Measurements from ENCODE around the gene GPD1L. TPM values are rescaled to one million over a fixed set of nuclear protein-coding genes. Genes with fewer than 3 reads are reported as not detected.

Gene GPD1L
- total and polyA plus RNA-seq, 10 of the 15 experiments (the other 5 are each of a cell fraction or from before 2014, with no cell fraction given): 0.77 to 4.8 (median 3.9) TPM

DNA sequence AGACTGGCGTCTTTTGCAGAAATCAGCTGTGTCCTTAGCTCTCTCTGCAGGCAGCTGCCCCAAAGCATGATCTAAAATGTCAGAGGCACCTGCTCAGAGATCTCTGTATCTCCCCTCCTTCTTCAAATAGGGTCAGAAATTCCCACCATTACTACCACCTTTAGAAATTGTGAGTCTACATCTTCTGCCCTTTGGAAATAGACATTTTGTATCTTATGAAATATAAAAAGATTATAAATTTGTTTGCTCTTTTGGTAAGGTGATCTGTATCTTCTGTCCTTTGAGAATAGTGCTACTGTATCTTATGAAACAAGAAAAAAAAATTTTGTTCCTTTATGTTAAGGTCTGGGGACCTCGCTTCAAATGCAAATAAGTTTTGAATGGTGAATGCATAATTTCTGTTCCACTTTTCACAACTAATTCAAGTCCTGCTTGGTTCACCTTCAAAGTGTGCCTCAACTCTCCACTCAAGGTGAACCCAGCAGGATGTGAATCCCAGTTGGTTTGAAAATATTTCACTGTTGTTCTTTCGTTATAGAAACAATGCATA is 28.3 kb upstream of the GPD1L start:
- ChIA-PET RAD21 (ENCODE audit: unreplicated experiment) (no interaction called here), SMC1A (ENCODE audit: uncharacterized antibody, unreplicated experiment) (interaction anchor here (0.7 kb wide), 1 partner anchor 1060 kb away, joined by 3 read pairs; no protein-coding TSS in a partner anchor), CTCF (no interaction called here), POLR2A (no interaction called here)
- intact Hi-C loops (cut with micrococcal nuclease; ENCODE audit: unreplicated experiment): no loop called here
- no TSS peak for BruUV-seq (replicated peaks)
- ATAC-seq (no peak), FAIRE-seq (no peak), DNase-seq (ENCODE audit: low read depth, low spot score) (no peak)
- Histone ChIP-seq H3K4me3 (no peak overlapping the region), H3K27me3 (replicated peaks in 1 of 2; ENCODE audit: control insufficient read depth in 2 of 2, insufficient read depth in 2 of 2, low read length in 1 of 2) (no peaks in the 10 kb centered on the region), H4K20me1 (ENCODE audit: control insufficient read depth, insufficient read depth) (no peaks in the 10 kb centered on the region), H2AFZ (ENCODE audit: control insufficient read depth, low read depth, low read length) (no peak overlapping the region), H3K36me3 (ENCODE audit: control insufficient read depth in 2 of 2, insufficient read depth in 2 of 2, low read length in 1 of 2) (no peaks in the 10 kb centered on the region), H3K4me2 (ENCODE audit: control insufficient read depth, insufficient read depth) (no peak overlapping the region), H3K79me2 (ENCODE audit: control insufficient read depth, insufficient read depth, low read length) (no peaks in the 10 kb centered on the region), H3K27ac (ENCODE audit: control insufficient read depth, insufficient read depth) (no peak overlapping the region), H3K9ac (ENCODE audit: control insufficient read depth, insufficient read depth, low read length) (no peak overlapping the region), H3K4me1 (ENCODE audit: control insufficient read depth, insufficient read depth, low read length) (no peaks in the 10 kb centered on the region), H3K9me3 (replicated peaks; ENCODE audit: control insufficient read depth, insufficient read depth, low read length) (no peaks in the 10 kb centered on the region)
- TF ChIP-seq WRNIP1 (IDR thresholded peaks at IDR 0.05; ENCODE audit: borderline replicate concordance, low read depth, low read length): no peak
- no peak for TF ChIP-seq SPI1 (IDR thresholded peaks at IDR 0.05; ENCODE audit: borderline replicate concordance, insufficient read depth, low read depth, low read length)
- no peak for TF ChIP-seq SUZ12 (IDR thresholded peaks at IDR 0.05; ENCODE audit: unreplicated experiment)
- TF ChIP-seq, protein P1, sequence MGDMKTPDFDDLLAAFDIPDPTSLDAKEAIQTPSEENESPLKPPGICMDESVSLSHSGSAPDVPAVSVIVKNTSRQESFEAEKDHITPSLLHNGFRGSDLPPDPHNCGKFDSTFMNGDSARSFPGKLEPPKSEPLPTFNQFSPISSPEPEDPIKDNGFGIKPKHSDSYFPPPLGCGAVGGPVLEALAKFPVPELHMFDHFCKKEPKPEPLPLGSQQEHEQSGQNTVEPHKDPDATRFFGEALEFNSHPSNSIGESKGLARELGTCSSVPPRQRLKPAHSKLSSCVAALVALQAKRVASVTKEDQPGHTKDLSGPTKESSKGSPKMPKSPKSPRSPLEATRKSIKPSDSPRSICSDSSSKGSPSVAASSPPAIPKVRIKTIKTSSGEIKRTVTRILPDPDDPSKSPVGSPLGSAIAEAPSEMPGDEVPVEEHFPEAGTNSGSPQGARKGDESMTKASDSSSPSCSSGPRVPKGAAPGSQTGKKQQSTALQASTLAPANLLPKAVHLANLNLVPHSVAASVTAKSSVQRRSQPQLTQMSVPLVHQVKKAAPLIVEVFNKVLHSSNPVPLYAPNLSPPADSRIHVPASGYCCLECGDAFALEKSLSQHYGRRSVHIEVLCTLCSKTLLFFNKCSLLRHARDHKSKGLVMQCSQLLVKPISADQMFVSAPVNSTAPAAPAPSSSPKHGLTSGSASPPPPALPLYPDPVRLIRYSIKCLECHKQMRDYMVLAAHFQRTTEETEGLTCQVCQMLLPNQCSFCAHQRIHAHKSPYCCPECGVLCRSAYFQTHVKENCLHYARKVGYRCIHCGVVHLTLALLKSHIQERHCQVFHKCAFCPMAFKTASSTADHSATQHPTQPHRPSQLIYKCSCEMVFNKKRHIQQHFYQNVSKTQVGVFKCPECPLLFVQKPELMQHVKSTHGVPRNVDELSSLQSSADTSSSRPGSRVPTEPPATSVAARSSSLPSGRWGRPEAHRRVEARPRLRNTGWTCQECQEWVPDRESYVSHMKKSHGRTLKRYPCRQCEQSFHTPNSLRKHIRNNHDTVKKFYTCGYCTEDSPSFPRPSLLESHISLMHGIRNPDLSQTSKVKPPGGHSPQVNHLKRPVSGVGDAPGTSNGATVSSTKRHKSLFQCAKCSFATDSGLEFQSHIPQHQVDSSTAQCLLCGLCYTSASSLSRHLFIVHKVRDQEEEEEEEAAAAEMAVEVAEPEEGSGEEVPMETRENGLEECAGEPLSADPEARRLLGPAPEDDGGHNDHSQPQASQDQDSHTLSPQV (IDR thresholded peaks at IDR 0.05): no peak
- TF ChIP-seq, protein P2, sequence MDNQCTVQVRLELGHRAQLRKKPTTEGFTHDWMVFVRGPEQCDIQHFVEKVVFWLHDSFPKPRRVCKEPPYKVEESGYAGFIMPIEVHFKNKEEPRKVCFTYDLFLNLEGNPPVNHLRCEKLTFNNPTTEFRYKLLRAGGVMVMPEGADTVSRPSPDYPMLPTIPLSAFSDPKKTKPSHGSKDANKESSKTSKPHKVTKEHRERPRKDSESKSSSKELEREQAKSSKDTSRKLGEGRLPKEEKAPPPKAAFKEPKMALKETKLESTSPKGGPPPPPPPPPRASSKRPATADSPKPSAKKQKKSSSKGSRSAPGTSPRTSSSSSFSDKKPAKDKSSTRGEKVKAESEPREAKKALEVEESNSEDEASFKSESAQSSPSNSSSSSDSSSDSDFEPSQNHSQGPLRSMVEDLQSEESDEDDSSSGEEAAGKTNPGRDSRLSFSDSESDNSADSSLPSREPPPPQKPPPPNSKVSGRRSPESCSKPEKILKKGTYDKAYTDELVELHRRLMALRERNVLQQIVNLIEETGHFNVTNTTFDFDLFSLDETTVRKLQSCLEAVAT (IDR thresholded peaks at IDR 0.05): no peak
- TF ChIP-seq RBBP5 (conservative IDR thresholded peaks at IDR 0.05): no peak
- no peak for TF ChIP-seq SUPT20H (IDR thresholded peaks at IDR 0.05; ENCODE audit: borderline replicate concordance, control insufficient read depth, low read depth, low read length)
- TF ChIP-seq, protein P3, sequence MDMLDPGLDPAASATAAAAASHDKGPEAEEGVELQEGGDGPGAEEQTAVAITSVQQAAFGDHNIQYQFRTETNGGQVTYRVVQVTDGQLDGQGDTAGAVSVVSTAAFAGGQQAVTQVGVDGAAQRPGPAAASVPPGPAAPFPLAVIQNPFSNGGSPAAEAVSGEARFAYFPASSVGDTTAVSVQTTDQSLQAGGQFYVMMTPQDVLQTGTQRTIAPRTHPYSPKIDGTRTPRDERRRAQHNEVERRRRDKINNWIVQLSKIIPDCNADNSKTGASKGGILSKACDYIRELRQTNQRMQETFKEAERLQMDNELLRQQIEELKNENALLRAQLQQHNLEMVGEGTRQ (IDR thresholded peaks at IDR 0.05; ENCODE audit: borderline replicate concordance, low read depth, low read length): no peak
- no peak for TF ChIP-seq NFYA (IDR thresholded peaks at IDR 0.05; ENCODE audit: borderline replicate concordance, low read depth, low read length)
- no peak for TF ChIP-seq JUND (IDR thresholded peaks at IDR 0.05; ENCODE audit: low read depth, low read length)
- no peak for TF ChIP-seq ASH2L (IDR thresholded peaks at IDR 0.05; ENCODE audit: borderline replicate concordance, low read depth)
- TF ChIP-seq, protein P4, sequence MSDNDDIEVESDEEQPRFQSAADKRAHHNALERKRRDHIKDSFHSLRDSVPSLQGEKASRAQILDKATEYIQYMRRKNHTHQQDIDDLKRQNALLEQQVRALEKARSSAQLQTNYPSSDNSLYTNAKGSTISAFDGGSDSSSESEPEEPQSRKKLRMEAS (IDR thresholded peaks at IDR 0.05; ENCODE audit: low read depth, low read length): no peak
- no peak for TF ChIP-seq RAD51 (IDR thresholded peaks at IDR 0.05)
- 12% methylated on average over 3 of the region's 3 CpGs for WGBS (ENCODE audit: insufficient coverage, insufficient replicate concordance, low lambda C conversion rate, missing lambda C conversion rate)
- in situ Hi-C loops (cut with MboI): no loop called here

All from GM12878 (cell line).